Keratinocyte (primary cell): ENCODE measurements around the gene DLGAP1.

Experiments
- EZH2 ChIP-seq: IDR thresholded peaks from one replicate; pipeline ENCODE4 v1.6.1; 2012; ENCODE audit warnings: inconsistent platforms, mild to moderate bottlenecking, low read length, moderate library complexity
- TF ChIP-seq, protein P1 (sequence below), 3 experiments: IDR thresholded peaks in 1 of 3; conservative IDR thresholded peaks in 1 of 3; optimal IDR thresholded peaks in 1 of 3; 2 replicates in 2 of 3; 3 replicates in 1 of 3; pipeline versions ENCODE3 to v1.5.1; 2011; ENCODE audit warnings: low read length in 3 of 3, mild to moderate bottlenecking in 3 of 3, moderate library complexity in 2 of 3, control low read depth in 1 of 3, inconsistent platforms in 1 of 3; ENCODE audit not compliant: insufficient read depth in 2 of 3; ENCODE audit errors: extremely low read depth in 1 of 3

DNA sequence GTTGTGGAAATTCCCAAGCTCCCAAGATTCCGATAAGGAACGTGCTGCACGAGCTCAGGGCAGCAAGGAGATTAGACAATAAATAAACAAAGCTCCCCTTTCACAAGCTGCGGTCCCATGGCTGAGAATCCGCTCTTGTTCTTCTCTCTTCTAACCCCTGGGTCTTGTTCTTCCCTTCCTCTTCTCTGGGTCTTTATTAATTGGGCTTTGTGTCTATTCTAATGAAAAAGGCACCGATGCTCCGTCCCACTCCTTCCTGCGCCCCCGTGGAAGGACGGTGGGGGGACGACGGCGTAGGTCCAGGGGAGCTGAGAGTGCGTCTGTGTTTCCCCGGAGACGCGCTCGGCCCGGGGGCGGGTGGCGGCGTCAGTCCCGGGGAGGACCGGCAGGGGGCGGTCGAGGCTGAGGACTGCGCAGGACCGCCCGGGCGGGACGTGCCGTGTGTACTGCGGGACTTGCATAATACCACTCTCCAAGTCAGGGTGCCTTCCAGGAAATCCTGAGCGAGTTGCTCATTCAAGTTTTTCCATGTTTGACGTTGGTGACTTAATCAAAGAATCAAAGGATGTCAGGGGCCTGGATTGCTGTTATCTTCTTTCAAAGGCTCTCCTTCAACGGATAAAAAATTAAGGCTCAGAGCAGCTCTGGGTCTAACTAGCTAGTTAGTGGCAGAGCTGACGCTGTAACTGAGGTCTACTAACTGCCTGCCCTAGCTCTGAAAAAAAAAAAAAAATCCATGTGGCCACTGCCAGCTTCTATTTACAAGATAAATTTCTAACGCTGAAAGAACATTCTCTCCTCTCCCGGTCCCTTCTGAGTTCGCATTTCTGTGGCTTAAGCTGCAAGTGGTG is 683.8 kb downstream of the DLGAP1 start:
- TF ChIP-seq, protein P1, sequence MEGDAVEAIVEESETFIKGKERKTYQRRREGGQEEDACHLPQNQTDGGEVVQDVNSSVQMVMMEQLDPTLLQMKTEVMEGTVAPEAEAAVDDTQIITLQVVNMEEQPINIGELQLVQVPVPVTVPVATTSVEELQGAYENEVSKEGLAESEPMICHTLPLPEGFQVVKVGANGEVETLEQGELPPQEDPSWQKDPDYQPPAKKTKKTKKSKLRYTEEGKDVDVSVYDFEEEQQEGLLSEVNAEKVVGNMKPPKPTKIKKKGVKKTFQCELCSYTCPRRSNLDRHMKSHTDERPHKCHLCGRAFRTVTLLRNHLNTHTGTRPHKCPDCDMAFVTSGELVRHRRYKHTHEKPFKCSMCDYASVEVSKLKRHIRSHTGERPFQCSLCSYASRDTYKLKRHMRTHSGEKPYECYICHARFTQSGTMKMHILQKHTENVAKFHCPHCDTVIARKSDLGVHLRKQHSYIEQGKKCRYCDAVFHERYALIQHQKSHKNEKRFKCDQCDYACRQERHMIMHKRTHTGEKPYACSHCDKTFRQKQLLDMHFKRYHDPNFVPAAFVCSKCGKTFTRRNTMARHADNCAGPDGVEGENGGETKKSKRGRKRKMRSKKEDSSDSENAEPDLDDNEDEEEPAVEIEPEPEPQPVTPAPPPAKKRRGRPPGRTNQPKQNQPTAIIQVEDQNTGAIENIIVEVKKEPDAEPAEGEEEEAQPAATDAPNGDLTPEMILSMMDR (optimal IDR thresholded peaks at IDR 0.05 in 1 of 3, IDR thresholded peaks at IDR 0.05 in 1 of 3, conservative IDR thresholded peaks at IDR 0.05 in 1 of 3; ENCODE audit: extremely low read depth in 1 of 3, insufficient read depth in 2 of 3, low read length in 3 of 3), result peak; percentile 73 to 98 (median 94)
- TF ChIP-seq EZH2, result no peak
